Rectal smooth muscle tissue (tissue), 1 donor: ENCODE data around the gene LGALS1.
"Not testable (repeated sequence)": the region's sequence is repeated elsewhere in the genome, so short reads cannot be mapped to it uniquely, and the experiment has no call there.

Experiments used
- H3K27ac ChIP-seq: one replicate; pipeline ENCODE4 v1.7.0; 2013; ENCODE audit warnings: low read depth, low read length, inconsistent platforms
- H3K27me3 ChIP-seq: one replicate; pipeline ENCODE4 v1.7.0; 2013; ENCODE audit warnings: low read length; ENCODE audit not compliant: control insufficient read depth, insufficient read depth
- H3K36me3 ChIP-seq: one replicate; pipeline ENCODE4 v1.7.0; 2013; ENCODE audit warnings: low read length; ENCODE audit not compliant: control insufficient read depth, insufficient read depth
- H3K4me1 ChIP-seq: one replicate; pipeline ENCODE4 v1.7.0; 2013; ENCODE audit warnings: low read length; ENCODE audit not compliant: control insufficient read depth, insufficient read depth
- H3K4me3 ChIP-seq: one replicate; pipeline ENCODE4 v1.7.0; 2013; ENCODE audit warnings: low read length
- H3K9ac ChIP-seq: one replicate; pipeline ENCODE4 v1.7.0; 2013; ENCODE audit warnings: low read length

LGALS1 gene

GRCh38 chr22:37710675-37711074 lies 35.2 kb downstream of the LGALS1 start:
- no peaks in the 10 kb centered on the region for H3K27me3 ChIP-seq
- H3K9ac ChIP-seq: no peak overlapping the region
- H3K4me1 ChIP-seq: no peaks in the 10 kb centered on the region
- H3K4me3 ChIP-seq: no peak overlapping the region
- H3K27ac ChIP-seq: no peak overlapping the region
- no peaks in the 10 kb centered on the region for H3K36me3 ChIP-seq

- Histone ChIP-seq H3K36me3 (no peaks in the 10 kb centered on the region), H3K4me3 (no peak overlapping the region), H3K4me1 (no peaks in the 10 kb centered on the region), H3K9ac (no peak overlapping the region), H3K27me3 (no peaks in the 10 kb centered on the region), H3K27ac (no peak overlapping the region)
These were observed 36.1 kb downstream of the LGALS1 start for GRCh38 chr22:37711490-37711889.

GRCh38 chr22:37713761-37714160 lies 38.3 kb downstream of the LGALS1 start:
- Histone ChIP-seq H3K9ac (no peak overlapping the region), H3K36me3 (no peaks in the 10 kb centered on the region), H3K27me3 (no peaks in the 10 kb centered on the region), H3K4me3 (no peak overlapping the region), H3K27ac (no peak overlapping the region), H3K4me1 (no peaks in the 10 kb centered on the region)

GRCh38 chr22:37714634-37715033 lies 39.2 kb downstream of the LGALS1 start:
- Histone ChIP-seq H3K4me1 (no peaks in the 10 kb centered on the region), H3K36me3 (no peaks in the 10 kb centered on the region), H3K27ac (no peak overlapping the region), H3K4me3 (no peak overlapping the region), H3K27me3 (no peaks in the 10 kb centered on the region), H3K9ac (no peak overlapping the region)

- no peaks in the 10 kb centered on the region for H3K4me1 ChIP-seq
- H3K9ac ChIP-seq: no peak overlapping the region
- H3K4me3 ChIP-seq: no peak overlapping the region
- no peaks in the 10 kb centered on the region for H3K36me3 ChIP-seq
- no peak overlapping the region for H3K27ac ChIP-seq
- no peaks in the 10 kb centered on the region for H3K27me3 ChIP-seq
These were observed 40.3 kb downstream of the LGALS1 start for GRCh38 chr22:37715760-37716159.

- Histone ChIP-seq H3K27me3 (no peaks in the 10 kb centered on the region), H3K4me1 (no peaks in the 10 kb centered on the region), H3K4me3 (no peak overlapping the region), H3K9ac (no peak overlapping the region), H3K27ac (no peak overlapping the region), H3K36me3 (no peaks in the 10 kb centered on the region)
These were observed 41.3 kb downstream of the LGALS1 start for GRCh38 chr22:37716708-37717107.

- H3K36me3 ChIP-seq, H3K27me3 ChIP-seq, H3K4me3 ChIP-seq, H3K9ac ChIP-seq, H3K27ac ChIP-seq, H3K4me1 ChIP-seq: not testable (repeated sequence)
These were observed 41.8 kb downstream of the LGALS1 start for GRCh38 chr22:37717235-37717634.

GRCh38 chr22:37717746-37718305 lies 42.4 kb downstream of the LGALS1 start:
- H3K27me3 ChIP-seq, H3K9ac ChIP-seq, H3K27ac ChIP-seq, H3K4me1 ChIP-seq, H3K36me3 ChIP-seq, H3K4me3 ChIP-seq: not testable (repeated sequence)

GRCh38 chr22:37725551-37726240 lies 50.3 kb downstream of the LGALS1 start:
- no peak overlapping the region for H3K4me3 ChIP-seq
- H3K4me1 ChIP-seq: no peaks in the 10 kb centered on the region
- no peaks in the 10 kb centered on the region for H3K36me3 ChIP-seq
- no peak overlapping the region for H3K9ac ChIP-seq
- H3K27ac ChIP-seq: no peak overlapping the region
- no peaks in the 10 kb centered on the region for H3K27me3 ChIP-seq

GRCh38 chr22:37726241-37726887 lies 50.9 kb downstream of the LGALS1 start:
- Histone ChIP-seq H3K4me3 (no peak overlapping the region), H3K36me3 (no peaks in the 10 kb centered on the region), H3K27ac (no peak overlapping the region), H3K27me3 (no peaks in the 10 kb centered on the region), H3K4me1 (no peaks in the 10 kb centered on the region), H3K9ac (no peak overlapping the region)

- H3K36me3 ChIP-seq: no peaks in the 10 kb centered on the region
- H3K27ac ChIP-seq: no peak overlapping the region
- H3K9ac ChIP-seq: no peak overlapping the region
- no peaks in the 10 kb centered on the region for H3K4me1 ChIP-seq
- H3K4me3 ChIP-seq: no peak overlapping the region
- H3K27me3 ChIP-seq: no peaks in the 10 kb centered on the region
These were observed 53.2 kb downstream of the LGALS1 start for GRCh38 chr22:37728620-37729019.
